ENCODE results near the gene POTEH. TPM values are rescaled to one million over a fixed set of nuclear protein-coding genes. Genes with fewer than 3 reads are reported as not detected.
"Not testable (repeated sequence)": the region's sequence is repeated elsewhere in the genome, so short reads cannot be mapped to it uniquely, and the experiment has no call there.

POTEH gene
- not detected for polyA plus RNA-seq (ENCODE audit: insufficient read depth in 1 of 5, insufficient read length in 5 of 5, low replicate concordance in 1 of 5)
- long read RNA-seq, donor 1 = 0 reads
- long read RNA-seq, donor 2 = 0 reads
- long read RNA-seq, donor 3 = 0 reads
- long read RNA-seq, donor 4 = 0 reads
- long read RNA-seq, donor 5 = 0 reads
- long read RNA-seq, donor 6 = 0 reads
- long read RNA-seq, donor 7 = 0 reads
- long read RNA-seq, donor 8 = 0 reads

GRCh38 chr22:15689749-15690125 lies at the start of gene POTEH:
Gene POTEH, plus strand, starts transcription at chr22:15690026. Its CDS starts 52 bp downstream, at chr22:15690078.
- not testable (repeated sequence) for DNase-seq

- DNase-seq = not testable (repeated sequence)
Observed at GRCh38 chr22:15642288-15642861, 47.5 kb upstream of the POTEH start.

- not testable (repeated sequence) for DNase-seq
Observed at GRCh38 chr22:15651954-15652353, 37.9 kb upstream of the POTEH start.

- DNase-seq = not testable (repeated sequence)
Observed at GRCh38 chr22:15652738-15653137, 37.1 kb upstream of the POTEH start.

GRCh38 chr22:15653241-15653640 lies 36.6 kb upstream of the POTEH start:
- DNase-seq = not testable (repeated sequence)

- not testable (repeated sequence) for DNase-seq
Observed at GRCh38 chr22:15661102-15661501, 28.7 kb upstream of the POTEH start.

- not testable (repeated sequence) for DNase-seq
Observed at GRCh38 chr22:15664682-15665081, 25.1 kb upstream of the POTEH start.

- DNase-seq = not testable (repeated sequence)
Observed at GRCh38 chr22:15665478-15665877, 24.3 kb upstream of the POTEH start.

GRCh38 chr22:15669430-15669829 lies 20.4 kb upstream of the POTEH start:
- not testable (repeated sequence) for DNase-seq

GRCh38 chr22:15679702-15680101 lies 10.1 kb upstream of the POTEH start:
- DNase-seq = not testable (repeated sequence)

- DNase-seq = not testable (repeated sequence)
Observed at GRCh38 chr22:15684115-15684514, 5.7 kb upstream of the POTEH start.

GRCh38 chr22:15684695-15685094 lies 5.1 kb upstream of the POTEH start:
- DNase-seq = not testable (repeated sequence)

GRCh38 chr22:15685641-15686040 lies 4.2 kb upstream of the POTEH start:
- DNase-seq = not testable (repeated sequence)

- not testable (repeated sequence) for DNase-seq
Observed at GRCh38 chr22:15687086-15687485, 2.7 kb upstream of the POTEH start.

- not testable (repeated sequence) for DNase-seq
Observed at GRCh38 chr22:15687676-15688075, 2.1 kb upstream of the POTEH start.

GRCh38 chr22:15688090-15688489 lies 1.7 kb upstream of the POTEH start:
- not testable (repeated sequence) for DNase-seq

GRCh38 chr22:15689012-15689748 lies 646 bp upstream of the POTEH start:
- DNase-seq = not testable (repeated sequence)

- not testable (repeated sequence) for DNase-seq
Observed at GRCh38 chr22:15713600-15713999, 23.8 kb downstream of the POTEH start.

GRCh38 chr22:15714125-15714524 lies 24.3 kb downstream of the POTEH start:
- not testable (repeated sequence) for DNase-seq

GRCh38 chr22:15721884-15722283 lies 32.1 kb downstream of the POTEH start:
- DNase-seq = not testable (repeated sequence)

- not testable (repeated sequence) for DNase-seq
Observed at GRCh38 chr22:15729209-15729917, 39.5 kb downstream of the POTEH start.

GRCh38 chr22:15731023-15731422 lies 41.2 kb downstream of the POTEH start:
- not testable (repeated sequence) for DNase-seq
